GM18505 (cell line): ENCODE data around the gene IL31.
"Not testable (repeated sequence)": the region's sequence is repeated elsewhere in the genome, so short reads cannot be mapped to it uniquely, and the experiment has no call there.

Source experiments
- ATAC-seq: cut with Tn5 transposase; IDR thresholded peaks from one replicate; pipeline ENCODE4 v1.9.1; 2021; ENCODE audit not compliant: unreplicated experiment
- POLR2A ChIP-seq: IDR thresholded peaks from 4 replicates; pipeline ENCODE4 v1.6.1; 2011; ENCODE audit warnings: borderline replicate concordance; ENCODE audit not compliant: insufficient read depth, insufficient read length; ENCODE audit errors: extremely low read depth

IL31 gene

GRCh38 chr12:122174155-122174845 is at the start of gene IL31:
Gene IL31, minus strand, starts transcription at chr12:122174221. Its CDS starts 49 bp downstream, at chr12:122174172.
- no peak for TF ChIP-seq POLR2A
- ATAC-seq = no peak

GRCh38 chr12:122216445-122216844 is 42.4 kb upstream of the IL31 start:
- ATAC-seq = no peak
- no peak for TF ChIP-seq POLR2A

- no peak for ATAC-seq
- no peak for TF ChIP-seq POLR2A
Measured at GRCh38 chr12:122215771-122216170, 41.8 kb upstream of the IL31 start.

- no peak for TF ChIP-seq POLR2A
- ATAC-seq = no peak
Measured at GRCh38 chr12:122208073-122208820, 34.2 kb upstream of the IL31 start.

- ATAC-seq = no peak
- no peak for TF ChIP-seq POLR2A
Measured at GRCh38 chr12:122207391-122207790, 33.4 kb upstream of the IL31 start.

GRCh38 chr12:122206976-122207375 is 33.0 kb upstream of the IL31 start:
- ATAC-seq = no peak
- TF ChIP-seq POLR2A = no peak

GRCh38 chr12:122206111-122206881 is 32.3 kb upstream of the IL31 start:
- no peak for ATAC-seq

GRCh38 chr12:122205053-122205925 is 31.3 kb upstream of the IL31 start:
- no peak for ATAC-seq
- no peak for TF ChIP-seq POLR2A

More at GRCh38 chr12:122206111-122206881, 32.3 kb upstream of the IL31 start:
- no peak for TF ChIP-seq POLR2A

- TF ChIP-seq POLR2A = no peak
- ATAC-seq = no peak
Measured at GRCh38 chr12:122204167-122205052, 30.4 kb upstream of the IL31 start.

GRCh38 chr12:122203301-122204166 is 29.5 kb upstream of the IL31 start, which contains the start of gene B3GNT4:
Gene B3GNT4, plus strand, starts transcription at chr12:122203709. Its CDS starts 910 bp downstream, at chr12:122204619.
- no peak for ATAC-seq
- TF ChIP-seq POLR2A = no peak

GRCh38 chr12:122202811-122203210 is 28.8 kb upstream of the IL31 start:
- not testable (repeated sequence) for ATAC-seq
